Astrocyte (in vitro differentiated cells and primary cell): Measurements from ENCODE around the gene PCNX4. TPM values are rescaled to one million over a fixed set of nuclear protein-coding genes. Genes with fewer than 3 reads are reported as not detected.

Experiments
- DNase-seq: peaks from one replicate; pipeline ENCODE4 v3.0.0-alpha.2; 2010; ENCODE audit warnings: low read depth
- FAIRE-seq: peaks from 2 replicates; lab custom pipeline; 2011; peaks lifted over from hg19 to GRCh38; lab: Jason Lieb, UNC
- H2AFZ ChIP-seq: 2 replicates; pipeline ENCODE4 v1.6.0; 2012; ENCODE audit warnings: low read depth, low read length, inconsistent platforms
- H3K27ac ChIP-seq: 2 replicates; pipeline ENCODE4 v1.5.1; 2011; ENCODE audit warnings: low read depth, low read length, inconsistent platforms
- H3K27me3 ChIP-seq: 2 replicates; pipeline ENCODE4 v1.6.0; 2011; ENCODE audit warnings: low read length, inconsistent platforms; ENCODE audit not compliant: insufficient read depth
- H3K36me3 ChIP-seq: 2 replicates; pipeline ENCODE4 v1.5.1; 2011; ENCODE audit warnings: low read length, inconsistent platforms; ENCODE audit not compliant: insufficient read depth
- H3K4me1 ChIP-seq: 2 replicates; pipeline ENCODE4 v1.5.1; 2011; ENCODE audit warnings: low read length, inconsistent platforms; ENCODE audit not compliant: insufficient read depth
- H3K4me2 ChIP-seq: 2 replicates; pipeline ENCODE4 v1.6.0; 2012; ENCODE audit warnings: low read length, inconsistent platforms
- H3K4me3 ChIP-seq: 2 replicates; pipeline ENCODE4 v1.5.1; 2011; ENCODE audit warnings: low read depth, mild to moderate bottlenecking, low read length, inconsistent platforms; ENCODE audit not compliant: insufficient read depth
- H3K79me2 ChIP-seq: 2 replicates; pipeline ENCODE4 v1.6.0; 2012; ENCODE audit warnings: mild to moderate bottlenecking, low read length, inconsistent platforms; ENCODE audit not compliant: insufficient read depth
- H3K9ac ChIP-seq: 2 replicates; pipeline ENCODE4 v1.6.0; 2012; ENCODE audit warnings: mild to moderate bottlenecking, low read length, inconsistent platforms
- H3K9me3 ChIP-seq: 2 replicates; pipeline ENCODE4 v1.5.1; 2012; ENCODE audit warnings: low read depth, mild to moderate bottlenecking, low read length, inconsistent platforms; ENCODE audit not compliant: insufficient read depth
- H4K20me1 ChIP-seq: 2 replicates; pipeline ENCODE4 v1.6.0; 2012; ENCODE audit warnings: low read length, inconsistent platforms; ENCODE audit not compliant: insufficient read depth
- H3K27ac Mint-ChIP-seq: one replicate; pipeline ENCODE4 v1.8.0; 2021; ENCODE audit warnings: mild to moderate bottlenecking, mixed read lengths; ENCODE audit not compliant: unreplicated experiment
- H3K27me3 Mint-ChIP-seq: one replicate; pipeline ENCODE4 v1.8.0; 2021; ENCODE audit warnings: low read depth, mixed read lengths; ENCODE audit not compliant: unreplicated experiment
- H3K36me3 Mint-ChIP-seq: one replicate; pipeline ENCODE4 v1.8.0; 2021; ENCODE audit warnings: low read depth, mixed read lengths; ENCODE audit not compliant: unreplicated experiment
- H3K4me1 Mint-ChIP-seq: one replicate; pipeline ENCODE4 v1.8.0; 2021; ENCODE audit warnings: low read depth, mixed read lengths; ENCODE audit not compliant: unreplicated experiment
- H3K4me3 Mint-ChIP-seq: one replicate; pipeline ENCODE4 v1.8.0; 2021; ENCODE audit warnings: mild to moderate bottlenecking, moderate library complexity, mixed read lengths; ENCODE audit not compliant: unreplicated experiment
- H3K9me3 Mint-ChIP-seq: one replicate; pipeline ENCODE4 v1.8.0; 2021; ENCODE audit warnings: mild to moderate bottlenecking, mixed read lengths; ENCODE audit not compliant: unreplicated experiment
- CTCF ChIP-seq: IDR thresholded peaks from 2 replicates; pipeline ENCODE4 v1.5.1; 2011; ENCODE audit warnings: low read depth, mild to moderate bottlenecking, inconsistent platforms, low read length, moderate library complexity; ENCODE audit not compliant: insufficient read depth
- EZH2 ChIP-seq: IDR thresholded peaks from 2 replicates; pipeline ENCODE4 v1.6.1; 2012; ENCODE audit warnings: mild to moderate bottlenecking, low read length, inconsistent platforms; ENCODE audit not compliant: insufficient read depth
- total RNA-seq: library from RNA; stranded (reverse); gene quantifications from 2 replicates; pipeline ENCODE4 v1.2.1, GENCODE V29; 2021

The PCNX4 gene
- total RNA-seq, 1 donor from 2014 or later, result 71.3 TPM

DNA sequence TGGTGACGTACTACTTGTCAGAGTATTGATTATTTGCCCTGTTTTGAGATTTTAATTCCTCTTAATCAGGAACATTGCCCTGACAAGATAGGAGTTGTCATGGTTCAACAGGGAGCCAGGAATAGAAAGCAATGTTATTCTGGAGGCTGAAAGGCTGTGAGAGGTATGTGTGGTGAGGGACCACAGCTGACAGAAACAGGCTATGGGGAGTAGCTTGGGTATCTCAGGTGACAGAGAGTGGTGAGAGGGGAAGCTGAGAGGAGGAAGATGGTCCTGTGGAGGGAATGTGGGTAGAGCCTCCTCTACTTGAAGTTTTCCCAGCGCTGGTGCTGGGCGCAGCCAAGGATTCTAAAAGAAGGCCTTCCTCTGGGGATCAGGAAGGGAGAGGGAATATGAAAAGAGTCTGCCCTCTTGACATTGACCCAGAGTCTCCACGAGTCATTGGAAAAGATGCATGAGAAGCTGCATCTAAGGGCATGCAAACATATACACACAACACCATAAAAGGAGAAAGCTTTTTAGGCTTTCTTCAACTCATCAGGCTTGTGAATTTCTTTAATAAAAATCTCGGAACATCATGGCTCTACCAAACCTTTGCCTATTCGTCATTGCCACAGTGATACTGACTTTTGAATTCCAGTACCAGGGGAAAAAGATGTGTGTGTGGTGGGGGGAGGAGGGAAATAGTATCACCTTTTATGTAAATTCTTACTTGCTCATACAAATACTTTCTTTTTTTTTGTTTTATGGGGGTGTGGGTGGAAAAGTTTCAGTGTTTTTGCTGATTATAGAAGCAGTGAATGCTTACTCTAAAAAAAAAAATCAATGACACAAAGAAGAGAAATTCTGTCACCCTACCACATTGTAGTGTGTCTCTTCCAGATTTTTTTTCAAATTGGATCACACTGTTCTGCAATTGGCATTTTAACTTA, 113.4 kb downstream of the PCNX4 start:
- no peak overlapping the region for H3K27ac ChIP-seq
- H3K27ac Mint-ChIP-seq, result no peak overlapping the region
- no peak overlapping the region for H3K4me2 ChIP-seq
- H3K9ac ChIP-seq, result no peak overlapping the region
- H3K4me1 Mint-ChIP-seq, result peaks cover 6% of the 10 kb centered on the region
- DNase-seq (no peak), FAIRE-seq (no peak)
- H2AFZ ChIP-seq, result no peak overlapping the region
- H3K4me3 ChIP-seq, result no peak overlapping the region
- no peaks in the 10 kb centered on the region for H3K9me3 ChIP-seq
- no peak overlapping the region for H3K4me3 Mint-ChIP-seq
- H3K36me3 ChIP-seq, result no peaks in the 10 kb centered on the region
- H3K36me3 Mint-ChIP-seq, result no peaks in the 10 kb centered on the region
- H3K79me2 ChIP-seq, result no peaks in the 10 kb centered on the region
- no peaks in the 10 kb centered on the region for H4K20me1 ChIP-seq
- no peaks in the 10 kb centered on the region for H3K27me3 Mint-ChIP-seq
- H3K9me3 Mint-ChIP-seq, result peaks cover 6% of the 10 kb centered on the region
- TF ChIP-seq CTCF, result no peak
- TF ChIP-seq EZH2, result no peak
- H3K4me1 ChIP-seq, result no peaks in the 10 kb centered on the region
- H3K27me3 ChIP-seq, result no peaks in the 10 kb centered on the region

GRCh38 chr14:60206249-60206670, 114.5 kb downstream of the PCNX4 start:
- H3K9me3 Mint-ChIP-seq, result peaks cover 4% of the 10 kb centered on the region
- H3K9me3 ChIP-seq, result no peaks in the 10 kb centered on the region
- H3K27me3 Mint-ChIP-seq, result no peaks in the 10 kb centered on the region
- no peak overlapping the region for H2AFZ ChIP-seq
- H4K20me1 ChIP-seq, result no peaks in the 10 kb centered on the region
- no peak overlapping the region for H3K4me2 ChIP-seq
- H3K4me3 Mint-ChIP-seq, result no peak overlapping the region
- FAIRE-seq, result no peak
- no peaks in the 10 kb centered on the region for H3K79me2 ChIP-seq
- no peak for DNase-seq
- H3K27ac Mint-ChIP-seq, result no peak overlapping the region
- H3K27me3 ChIP-seq, result no peaks in the 10 kb centered on the region
- H3K4me3 ChIP-seq, result no peak overlapping the region
- H3K36me3 Mint-ChIP-seq, result no peaks in the 10 kb centered on the region
- no peaks in the 10 kb centered on the region for H3K4me1 ChIP-seq
- H3K4me1 Mint-ChIP-seq, result peaks cover 6% of the 10 kb centered on the region
- H3K36me3 ChIP-seq, result no peaks in the 10 kb centered on the region
- no peak overlapping the region for H3K27ac ChIP-seq
- TF ChIP-seq CTCF (no peak), EZH2 (no peak)
- H3K9ac ChIP-seq, result no peak overlapping the region
